ENCODE data around the gene ATP6V0E1. TPM values are rescaled to one million over a fixed set of nuclear protein-coding genes. Genes with fewer than 3 reads are reported as not detected.
"Not testable (repeated sequence)": the region's sequence is repeated elsewhere in the genome, so short reads cannot be mapped to it uniquely, and the experiment has no call there.

Gene ATP6V0E1
- total and polyA plus RNA-seq, 2 donors: 118 to 324 TPM

DNA sequence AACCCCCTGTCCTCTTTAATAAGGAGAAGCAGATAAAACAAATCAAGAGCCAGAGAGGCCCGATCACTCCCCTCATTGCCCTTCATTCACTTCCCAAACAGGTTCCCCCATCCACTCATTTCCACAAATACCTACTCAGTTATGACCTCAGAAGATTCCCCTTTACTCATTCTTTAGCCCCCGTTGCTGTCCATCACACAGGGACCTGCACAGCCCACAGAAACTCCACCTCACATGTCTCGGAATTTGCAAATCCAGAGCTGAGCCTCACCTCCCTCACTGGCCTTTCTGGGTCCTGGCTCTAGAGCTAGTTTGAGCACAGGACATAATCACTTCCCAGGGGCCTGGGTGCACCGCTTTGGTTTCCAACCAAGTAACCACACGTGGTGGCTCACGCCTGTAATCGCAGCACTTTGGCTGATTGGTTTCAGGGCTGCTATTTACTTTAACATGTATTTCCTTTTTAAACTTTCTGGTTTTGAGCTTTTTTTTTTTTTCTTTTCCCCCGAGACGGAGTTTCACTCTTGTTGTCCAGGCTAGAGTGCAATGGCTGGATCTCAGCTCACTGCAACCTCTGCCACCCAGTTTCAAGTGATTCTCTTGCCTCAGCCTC, 17.8 kb downstream of the ATP6V0E1 start:
- no peaks in the 10 kb centered on the region for H3K36me3 ChIP-seq (ENCODE audit: insufficient read depth)
- no peak overlapping the region for H3K4me3 ChIP-seq (ENCODE audit: low read depth, low read length)
- no peaks in the 10 kb centered on the region for H3K4me1 ChIP-seq (ENCODE audit: insufficient read depth)
- no peak for DNase-seq (ENCODE audit: extremely low spot score)
- WGBS: 89% methylated on average over 9 of the region's 9 CpGs
- no peak overlapping the region for H3K27ac ChIP-seq (ENCODE audit: low read depth)

DNA sequence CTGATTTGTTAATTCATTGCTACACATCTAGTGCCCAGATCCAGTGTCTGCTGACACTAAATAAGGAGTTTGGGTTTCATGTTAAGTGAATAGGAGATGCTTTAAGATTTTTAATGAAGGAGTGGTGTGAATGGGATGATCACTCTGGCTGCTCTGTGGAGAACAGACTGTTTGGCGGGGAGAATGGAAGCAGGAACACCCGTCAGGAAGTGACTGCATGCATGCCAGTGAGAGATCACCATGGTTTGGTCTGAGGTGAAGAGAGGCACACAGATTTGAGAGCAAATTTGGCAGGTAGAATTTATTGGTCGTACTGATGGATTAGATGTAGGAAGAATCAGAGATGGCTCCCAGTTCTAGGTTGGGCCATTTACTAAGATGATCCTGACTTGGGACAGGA, 19.8 kb downstream of the ATP6V0E1 start:
- no peaks in the 10 kb centered on the region for H3K4me1 ChIP-seq (ENCODE audit: insufficient read depth)
- no peak for DNase-seq (ENCODE audit: extremely low spot score)
- no peak overlapping the region for H3K27ac ChIP-seq (ENCODE audit: low read depth)
- 92% methylated on average over 3 of the region's 3 CpGs for WGBS
- H3K4me3 ChIP-seq (ENCODE audit: low read depth, low read length): no peak overlapping the region
- no peaks in the 10 kb centered on the region for H3K36me3 ChIP-seq (ENCODE audit: insufficient read depth)

DNA sequence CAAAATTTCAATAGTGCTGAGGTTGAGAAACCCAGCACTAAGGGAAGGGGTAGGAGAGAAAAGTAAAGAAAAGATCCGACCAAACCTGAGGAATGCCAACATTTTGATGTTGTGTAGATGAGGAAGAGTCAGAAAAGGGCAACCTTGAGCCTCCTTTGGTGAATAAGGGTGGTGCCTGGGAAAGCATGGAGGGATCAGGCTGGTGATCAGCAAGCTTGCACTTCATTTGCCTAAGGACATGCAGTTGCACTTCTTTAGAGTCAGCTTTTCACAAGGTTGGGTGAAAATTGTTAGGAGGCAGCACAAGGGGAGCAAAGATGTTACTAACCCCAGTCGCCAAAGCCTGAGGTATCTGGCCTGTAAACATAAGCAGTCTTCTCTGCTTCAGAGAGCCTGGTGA, 20.4 kb downstream of the ATP6V0E1 start:
- Histone ChIP-seq H3K4me3 (ENCODE audit: low read depth, low read length) (no peak overlapping the region), H3K36me3 (ENCODE audit: insufficient read depth) (no peaks in the 10 kb centered on the region), H3K27ac (ENCODE audit: low read depth) (no peak overlapping the region), H3K4me1 (ENCODE audit: insufficient read depth) (no peaks in the 10 kb centered on the region)
- 80% methylated on average over 2 of the region's 2 CpGs for WGBS
- DNase-seq (ENCODE audit: extremely low spot score): no peak

DNA sequence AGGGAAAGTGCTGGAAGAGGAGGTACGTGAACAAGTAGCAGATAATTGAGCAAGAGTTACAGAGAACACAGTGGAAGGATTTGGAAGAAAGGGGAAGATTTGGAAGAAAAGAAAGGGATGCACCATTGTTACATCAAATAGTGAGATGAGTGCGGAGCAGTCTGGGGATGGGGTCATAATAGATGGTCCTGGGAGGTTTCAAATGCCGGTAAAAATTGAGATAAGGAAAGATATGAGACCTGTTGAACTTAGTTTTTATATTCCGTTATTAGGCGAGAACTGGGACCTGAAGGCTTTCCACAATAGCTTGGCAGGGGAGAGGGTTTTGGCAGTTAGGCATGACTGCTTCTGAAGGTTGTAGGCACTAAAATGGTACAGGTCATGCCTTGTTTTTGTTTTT, 20.9 kb downstream of the ATP6V0E1 start:
- Histone ChIP-seq H3K4me3 (ENCODE audit: low read depth, low read length) (no peak overlapping the region), H3K27ac (ENCODE audit: low read depth) (no peak overlapping the region), H3K36me3 (ENCODE audit: insufficient read depth) (no peaks in the 10 kb centered on the region), H3K4me1 (ENCODE audit: insufficient read depth) (no peaks in the 10 kb centered on the region)
- 91% methylated on average over 5 of the region's 5 CpGs for WGBS
- DNase-seq (ENCODE audit: extremely low spot score): no peak

DNA sequence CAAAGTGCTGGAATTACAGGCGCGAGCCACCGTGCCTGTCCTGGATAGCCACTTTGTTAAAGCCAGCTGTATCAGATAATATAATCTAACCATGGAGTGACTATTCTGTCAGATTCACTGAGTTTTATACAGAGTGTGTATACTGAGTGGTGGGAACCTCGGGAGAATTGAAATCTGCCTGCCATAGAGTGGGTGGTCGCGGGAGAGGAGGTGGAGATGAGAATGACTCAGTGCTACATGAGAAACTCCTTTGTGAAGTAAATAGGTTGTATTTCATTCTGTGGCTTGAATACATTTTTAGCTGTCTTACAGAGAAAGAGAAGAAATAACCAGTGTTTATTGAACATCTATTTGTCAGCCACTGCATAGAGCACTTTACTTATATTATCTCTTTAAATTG, 26.4 kb downstream of the ATP6V0E1 start:
- H3K4me1 ChIP-seq (ENCODE audit: insufficient read depth): no peaks in the 10 kb centered on the region
- no peak for DNase-seq (ENCODE audit: extremely low spot score)
- WGBS: 75% methylated on average over 6 of the region's 6 CpGs
- no peak overlapping the region for H3K27ac ChIP-seq (ENCODE audit: low read depth)
- H3K4me3 ChIP-seq (ENCODE audit: low read depth, low read length): no peak overlapping the region
- peaks cover 1% of the 10 kb centered on the region for H3K36me3 ChIP-seq (ENCODE audit: insufficient read depth)

DNA sequence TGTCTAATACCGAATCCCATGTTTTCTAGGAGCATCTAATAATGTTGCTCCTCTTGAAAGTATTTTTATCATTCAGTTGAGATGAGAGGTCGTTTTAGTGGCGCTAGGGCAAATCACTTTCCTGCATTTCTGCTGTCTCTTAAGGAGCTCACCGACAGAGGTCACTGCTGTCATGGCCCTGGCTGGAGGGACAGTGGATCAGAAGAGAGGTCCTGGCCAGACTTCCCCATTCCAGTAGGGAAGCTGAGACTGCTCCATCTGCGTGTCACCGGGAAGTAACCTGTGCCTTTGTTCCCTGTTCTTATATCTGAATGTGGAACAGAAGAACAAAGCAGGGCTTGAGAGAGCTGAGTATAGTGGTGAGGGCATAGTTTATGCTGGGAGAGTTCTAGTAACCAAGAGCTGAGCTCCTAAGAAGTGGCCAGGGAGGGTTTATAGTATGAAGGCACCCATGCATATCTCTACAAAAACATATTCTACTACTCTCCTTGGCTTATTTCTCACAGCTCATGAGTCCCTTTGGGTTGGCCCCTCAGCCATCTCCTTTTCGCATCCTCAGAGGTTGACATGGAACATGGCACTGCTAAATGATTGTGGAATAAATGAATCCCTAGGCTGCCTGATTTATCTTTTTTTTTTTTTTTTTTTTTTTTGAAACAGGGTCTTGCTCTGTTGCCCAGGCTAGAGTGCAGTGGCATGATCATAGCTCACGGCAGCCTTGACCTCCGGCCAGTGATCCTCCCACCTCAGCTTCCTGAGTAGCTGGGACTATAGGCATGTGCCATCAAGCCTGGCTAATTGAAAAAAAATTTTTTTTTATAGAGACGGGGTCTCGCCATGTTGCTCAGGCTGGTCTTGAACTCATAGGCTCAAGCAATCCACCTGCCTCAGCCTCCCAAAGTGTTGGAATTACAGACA, 27.2 kb downstream of the ATP6V0E1 start:
- no peak for DNase-seq (ENCODE audit: extremely low spot score)
- H3K4me3 ChIP-seq (ENCODE audit: low read depth, low read length): no peak overlapping the region
- no peaks in the 10 kb centered on the region for H3K4me1 ChIP-seq (ENCODE audit: insufficient read depth)
- 78% methylated on average over 11 of the region's 11 CpGs for WGBS
- no peak overlapping the region for H3K27ac ChIP-seq (ENCODE audit: low read depth)
- peaks cover 1% of the 10 kb centered on the region for H3K36me3 ChIP-seq (ENCODE audit: insufficient read depth)

GRCh38 chr5:173011566-173011965, 28.0 kb downstream of the ATP6V0E1 start:
- H3K4me3 ChIP-seq (ENCODE audit: low read depth, low read length): no peak overlapping the region
- no peak for DNase-seq (ENCODE audit: extremely low spot score)
- peaks cover 1% of the 10 kb centered on the region for H3K36me3 ChIP-seq (ENCODE audit: insufficient read depth)
- H3K27ac ChIP-seq (ENCODE audit: low read depth): no peak overlapping the region
- H3K4me1 ChIP-seq (ENCODE audit: insufficient read depth): peaks cover 3% of the 10 kb centered on the region
- WGBS: 78% methylated on average over 4 of the region's 4 CpGs

DNA sequence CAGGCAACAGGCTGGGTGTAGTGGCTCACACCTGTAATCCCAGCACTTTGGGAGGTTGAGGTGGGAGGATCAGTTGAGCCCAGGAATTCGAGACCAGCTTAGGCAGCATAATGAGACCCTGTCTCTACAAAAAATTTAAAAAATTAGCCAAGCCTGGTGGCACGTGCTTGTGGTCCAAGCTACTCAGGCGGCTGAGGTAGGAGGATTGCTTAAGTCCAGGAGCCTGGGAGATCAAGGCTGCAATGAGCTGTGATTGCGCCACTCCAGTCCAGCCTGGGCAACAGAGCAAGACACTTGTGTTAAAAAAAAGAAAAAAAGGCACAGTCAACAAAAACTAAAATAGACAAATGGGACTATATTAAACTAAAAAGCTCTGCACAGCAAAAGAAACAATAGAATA, 29.3 kb downstream of the ATP6V0E1 start:
- Histone ChIP-seq H3K27ac (ENCODE audit: low read depth) (no peak overlapping the region), H3K36me3 (ENCODE audit: insufficient read depth) (peaks cover 1% of the 10 kb centered on the region), H3K4me3 (ENCODE audit: low read depth, low read length) (no peak overlapping the region), H3K4me1 (ENCODE audit: insufficient read depth) (peaks cover 3% of the 10 kb centered on the region)
- 92% methylated on average over 4 of the region's 4 CpGs for WGBS
- DNase-seq (ENCODE audit: extremely low spot score): no peak

DNA sequence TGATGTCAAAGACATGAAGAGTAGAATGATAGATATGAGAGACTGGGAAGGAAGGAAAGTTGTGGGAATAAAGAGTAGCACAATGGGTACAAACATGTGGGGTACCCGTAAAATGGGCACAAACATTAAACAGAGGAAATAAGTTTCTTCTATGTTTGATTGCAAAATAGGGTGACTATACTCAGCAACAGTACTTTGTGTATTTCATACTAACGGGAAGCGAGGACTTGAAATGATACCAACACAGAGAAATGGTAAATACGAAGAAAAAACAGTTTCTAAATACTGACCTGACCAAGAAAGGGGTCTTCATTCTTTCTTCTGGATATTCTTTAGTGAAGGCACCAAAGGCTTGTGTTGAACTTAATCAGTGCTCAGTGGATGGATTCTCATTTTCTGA, 31.1 kb downstream of the ATP6V0E1 start:
- WGBS: 94% methylated on average over 4 of the region's 4 CpGs
- no peak overlapping the region for H3K27ac ChIP-seq (ENCODE audit: low read depth)
- no peak for DNase-seq (ENCODE audit: extremely low spot score)
- peaks cover 3% of the 10 kb centered on the region for H3K4me1 ChIP-seq (ENCODE audit: insufficient read depth)
- no peak overlapping the region for H3K4me3 ChIP-seq (ENCODE audit: low read depth, low read length)
- peaks cover 1% of the 10 kb centered on the region for H3K36me3 ChIP-seq (ENCODE audit: insufficient read depth)

GRCh38 chr5:173015192-173015591, 31.6 kb downstream of the ATP6V0E1 start:
- peaks cover 1% of the 10 kb centered on the region for H3K36me3 ChIP-seq (ENCODE audit: insufficient read depth)
- peaks cover 3% of the 10 kb centered on the region for H3K4me1 ChIP-seq (ENCODE audit: insufficient read depth)
- no peak overlapping the region for H3K27ac ChIP-seq (ENCODE audit: low read depth)
- DNase-seq (ENCODE audit: extremely low spot score): no peak
- 88% methylated on average over 2 of the region's 2 CpGs for WGBS
- no peak overlapping the region for H3K4me3 ChIP-seq (ENCODE audit: low read depth, low read length)

GRCh38 chr5:173015598-173016455, 32.3 kb downstream of the ATP6V0E1 start:
- H3K27ac ChIP-seq (ENCODE audit: low read depth): no peak overlapping the region
- peaks cover 3% of the 10 kb centered on the region for H3K4me1 ChIP-seq (ENCODE audit: insufficient read depth)
- DNase-seq (ENCODE audit: extremely low spot score): no peak
- no peak overlapping the region for H3K4me3 ChIP-seq (ENCODE audit: low read depth, low read length)
- 91% methylated on average over 13 of the region's 13 CpGs for WGBS
- peaks cover 1% of the 10 kb centered on the region for H3K36me3 ChIP-seq (ENCODE audit: insufficient read depth)

- WGBS: 52% methylated on average over 4 of the region's 4 CpGs
- Histone ChIP-seq H3K4me3 (ENCODE audit: low read depth, low read length) (no peak overlapping the region), H3K27ac (ENCODE audit: low read depth) (no peak overlapping the region), H3K4me1 (ENCODE audit: insufficient read depth) (peaks cover 3% of the 10 kb centered on the region), H3K36me3 (ENCODE audit: insufficient read depth) (no peaks in the 10 kb centered on the region)
- no peak for DNase-seq (ENCODE audit: extremely low spot score)
Measured at GRCh38 chr5:173016598-173017046, 33.1 kb downstream of the ATP6V0E1 start.

GRCh38 chr5:173017087-173017486, 33.5 kb downstream of the ATP6V0E1 start:
- H3K36me3 ChIP-seq (ENCODE audit: insufficient read depth); H3K4me3 ChIP-seq (ENCODE audit: low read depth, low read length); H3K27ac ChIP-seq (ENCODE audit: low read depth); H3K4me1 ChIP-seq (ENCODE audit: insufficient read depth); DNase-seq (ENCODE audit: extremely low spot score): not testable (repeated sequence)
- WGBS: 91% methylated on average over 15 of the region's 15 CpGs

Measured in urinary bladder (tissue), 4 donors.